Ascending aorta (tissue), 2 donors: ENCODE data around the gene RPS5. TPM values are rescaled to one million over a fixed set of nuclear protein-coding genes. Genes with fewer than 3 reads are reported as not detected.
A peak's percentile ranks its signal among the peaks of the same experiment; 100 is the strongest.

Source experiments
- DNase-seq, 2 donors: peaks; one replicate each; pipeline ENCODE4 v3.0.0-alpha.2; 2019; ENCODE audit warnings: low spot score in 2 of 2
- H3K27ac ChIP-seq, 2 donors: fragments of 200-600 bp; sonication (generic); one replicate each; pipeline ENCODE4 v1.5.1; 2016 to 2017; ENCODE audit warnings: mild to moderate bottlenecking in 1 of 2
- H3K27me3 ChIP-seq: fragments of 200-600 bp; sonication (generic); one replicate; pipeline ENCODE4 v1.5.1; 2017
- H3K36me3 ChIP-seq, 2 donors: fragments of 200-600 bp; sonication (generic); one replicate each; pipeline ENCODE4 v1.5.1; 2016
- H3K4me1 ChIP-seq, 2 donors: fragments of 200-600 bp; sonication (generic); one replicate each; pipeline ENCODE4 v1.5.1; 2016 to 2017; ENCODE audit warnings: mild to moderate bottlenecking in 1 of 2
- H3K4me3 ChIP-seq, 2 donors: fragments of 200-600 bp; sonication (generic); one replicate each; pipeline ENCODE4 v1.5.1; 2016 to 2017; ENCODE audit warnings: mild to moderate bottlenecking in 1 of 2
- H3K9me3 ChIP-seq, 2 donors: fragments of 200-600 bp; sonication (generic); one replicate each; pipeline ENCODE4 v1.5.1; 2016
- CTCF ChIP-seq, 3 experiments: fragments of 200-600 bp in 2 of 3; fragments of 450-650 bp in 1 of 3; sonication (generic) in 2 of 3; IDR thresholded peaks; one replicate each; pipeline ENCODE4 v1.5.1; 2016 to 2019; ENCODE audit warnings: antibody characterized with exemption in 3 of 3, mild to moderate bottlenecking in 1 of 3, moderate library complexity in 1 of 3
- intact Hi-C: fragments of 100-400 bp; cut with DNase I; formaldehyde crosslinking; loops from one replicate; pipeline ENCODE4 v1.15.1; 2023
- total RNA-seq: library from RNA; depleted of rRNA; stranded (reverse); fragments of >200 nt; gene quantifications from one replicate; pipeline ENCODE4 v1.1.0, GENCODE V29; 2016

Gene RPS5
- total RNA-seq, 1 donor from 2014 or later = 1,483 TPM

- peak overlapping the region; percentile 82 to 86 for H3K4me3 ChIP-seq
- TF ChIP-seq CTCF (IDR thresholded peaks at IDR 0.05) = no peak
- H3K27me3 ChIP-seq = no peaks in the 10 kb centered on the region
- H3K9me3 ChIP-seq = no peaks in the 10 kb centered on the region
- intact Hi-C loops = loop anchor here (1.0 kb wide), 4 partner anchors 19 to 138 kb away; partner anchors contain the start of genes ZBTB45, ZNF132 and ZNF497
- peak overlapping the region; percentile 84 to 91 for H3K27ac ChIP-seq
- H3K36me3 ChIP-seq = no peaks in the 10 kb centered on the region
- peaks cover 13 to 29% of the 10 kb centered on the region in 2 donors for H3K4me1 ChIP-seq
- DNase-seq = no peak
Observed at GRCh38 chr19:58381460-58382212, 5.4 kb upstream of the RPS5 start.

DNA sequence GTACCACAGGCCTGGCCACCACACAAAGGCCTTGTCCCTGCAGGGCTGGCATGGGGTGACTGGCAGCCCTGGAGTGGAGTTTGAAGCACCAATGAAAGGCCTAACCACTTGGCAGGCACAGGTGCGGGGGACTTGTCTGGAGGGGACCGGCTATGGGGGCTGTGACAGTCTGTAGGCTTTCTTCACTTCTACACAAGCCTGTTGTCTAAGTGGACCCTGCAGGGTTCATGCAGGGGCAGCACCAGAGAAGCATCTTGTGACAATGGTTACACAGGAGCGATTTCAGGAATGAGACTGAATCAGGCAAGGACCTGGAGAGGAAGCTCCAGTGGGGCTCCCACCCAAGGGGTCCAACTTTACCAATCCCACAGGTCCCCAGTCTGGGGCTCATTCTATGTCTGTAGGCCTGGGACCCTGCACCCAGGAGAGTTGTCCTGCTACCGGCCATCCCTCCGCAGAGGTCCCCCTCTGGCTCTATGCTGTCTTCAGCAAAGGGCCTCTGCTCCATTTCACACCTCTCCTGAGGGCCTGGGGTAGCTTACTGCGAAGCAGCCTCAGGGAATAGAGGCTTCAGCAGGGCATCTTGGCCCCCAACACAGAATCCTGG, 4.0 kb upstream of the RPS5 start:
- H3K27me3 ChIP-seq = no peaks in the 10 kb centered on the region
- no peak overlapping the region for H3K4me3 ChIP-seq
- TF ChIP-seq CTCF (IDR thresholded peaks at IDR 0.05) = no peak
- H3K36me3 ChIP-seq = peaks cover 0 to under 1% of the 10 kb centered on the region in 2 donors
- peaks cover 13 to 36% of the 10 kb centered on the region in 2 donors for H3K4me1 ChIP-seq
- no peak for DNase-seq
- H3K9me3 ChIP-seq = no peaks in the 10 kb centered on the region
- intact Hi-C loops = no loop called here
- H3K27ac ChIP-seq = no peak overlapping the region

GRCh38 chr19:58385313-58385890, 1.7 kb upstream of the RPS5 start:
- H3K27ac ChIP-seq = peak overlapping the region; percentile 87 to 96
- H3K9me3 ChIP-seq = no peaks in the 10 kb centered on the region
- H3K36me3 ChIP-seq = peaks cover 4 to 12% of the 10 kb centered on the region in 2 donors
- no peak for TF ChIP-seq CTCF (IDR thresholded peaks at IDR 0.05)
- no peaks in the 10 kb centered on the region for H3K27me3 ChIP-seq
- DNase-seq = no peak
- peak overlapping the region; percentile 81 to 84 for H3K4me3 ChIP-seq
- intact Hi-C loops = no loop called here
- H3K4me1 ChIP-seq = peaks cover 10 to 32% of the 10 kb centered on the region in 2 donors

DNA sequence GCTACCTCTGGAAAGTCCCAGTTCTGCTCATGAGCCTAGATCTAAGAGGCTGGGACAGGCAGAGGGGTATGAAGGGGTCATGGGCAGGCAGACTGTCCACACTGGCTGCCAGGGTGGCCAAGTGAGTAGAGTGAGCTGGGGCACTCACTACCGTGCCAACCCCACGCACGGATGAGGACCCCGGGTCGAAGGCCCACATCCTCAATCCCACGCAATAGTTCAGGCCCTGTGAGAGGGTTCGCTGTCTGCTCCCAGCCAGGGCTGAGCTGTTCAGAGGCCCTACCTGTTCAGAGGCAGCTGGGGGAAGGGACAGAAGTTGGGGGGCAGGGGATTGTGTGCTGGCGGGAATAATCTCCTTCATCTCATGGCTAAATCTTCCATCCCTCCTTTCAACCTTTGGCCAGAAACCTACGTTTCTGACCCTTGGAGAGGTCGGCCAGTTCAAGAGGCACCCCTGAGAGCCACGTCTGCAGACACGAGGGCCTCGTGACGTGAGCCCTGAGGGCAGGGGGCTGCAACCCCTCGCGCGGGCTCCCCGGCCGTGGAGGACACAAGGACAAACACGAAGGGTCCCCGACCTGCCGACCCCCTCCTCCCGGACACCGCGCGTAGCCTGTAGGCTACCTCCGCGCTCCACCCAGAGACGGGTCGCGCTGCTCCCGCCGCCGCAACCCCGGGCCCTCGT, 1.0 kb upstream of the RPS5 start:
- no peak for DNase-seq
- Histone ChIP-seq H3K4me3 (peak overlapping the region; percentile 81 to 84), H3K27ac (peak overlapping the region; percentile 87 to 96), H3K36me3 (peaks cover 4 to 18% of the 10 kb centered on the region in 2 donors), H3K4me1 (peaks cover 10 to 36% of the 10 kb centered on the region in 2 donors), H3K27me3 (no peaks in the 10 kb centered on the region), H3K9me3 (no peaks in the 10 kb centered on the region)
- intact Hi-C loops = loop anchor here (1.0 to 2.0 kb wide), 3 partner anchors 54 to 81 kb away; partner anchors contain the start of genes ZNF132, ZNF324 and ZNF324B
- no peak for TF ChIP-seq CTCF (IDR thresholded peaks at IDR 0.05)
